H1 (cell line): ENCODE results near the gene CTPS2. TPM values are rescaled to one million over a fixed set of nuclear protein-coding genes. Genes with fewer than 3 reads are reported as not detected.

Experiments used
- CTCF ChIA-PET: fragments of 300-600 bp; sonication (Branson Sonifier 250); formaldehyde crosslinking; loops from one replicate; lab custom pipeline; 2021; ENCODE audit not compliant: partially characterized antibody; lab: Charles Lee
- POLR2A ChIA-PET: fragments of 300-600 bp; sonication (Branson Sonifier 250); formaldehyde crosslinking; loops from one replicate; lab custom pipeline; 2021; ENCODE audit warnings: inconsistent platforms; ENCODE audit not compliant: partially characterized antibody; lab: Charles Lee
- DNase-seq, 2 experiments: peaks; one replicate each; pipeline versions ENCODE4 v3.0.0 to v3.0.0-alpha.2; 2010 to 2022; ENCODE audit warnings: low spot score in 2 of 2, low read depth in 1 of 2, mixed read lengths in 1 of 2
- FAIRE-seq: peaks from 2 replicates; lab custom pipeline; 2011; peaks lifted over from hg19 to GRCh38; lab: Jason Lieb, UNC
- H2AFZ ChIP-seq: 2 replicates; pipeline ENCODE4 v1.8.1; 2012; ENCODE audit warnings: low read length, inconsistent platforms
- H2AK5ac ChIP-seq: 2 replicates; pipeline ENCODE4 v1.6.1; 2013; ENCODE audit warnings: low read depth, low read length
- H2BK120ac ChIP-seq: replicated peaks from 2 replicates; pipeline ENCODE3; 2013; ENCODE audit warnings: low read depth, low read length, inconsistent platforms
- H2BK12ac ChIP-seq: 2 replicates; pipeline ENCODE4 v1.6.1; 2013; ENCODE audit warnings: low read depth, low read length
- H2BK15ac ChIP-seq: 2 replicates; pipeline ENCODE4 v1.6.1; 2013; ENCODE audit warnings: low read length
- H2BK20ac ChIP-seq: 2 replicates; pipeline ENCODE4 v1.6.1; 2013; ENCODE audit warnings: low read length
- H2BK5ac ChIP-seq: 2 replicates; pipeline ENCODE4 v1.6.1; 2013; ENCODE audit warnings: low read depth, low read length
- H3K14ac ChIP-seq: 2 replicates; pipeline ENCODE4 v1.6.1; 2013; ENCODE audit warnings: inconsistent platforms; ENCODE audit not compliant: insufficient read length
- H3K18ac ChIP-seq: 2 replicates; pipeline ENCODE4 v1.6.1; 2013; ENCODE audit warnings: low read length; ENCODE audit errors: extremely low read depth
- H3K23ac ChIP-seq: 2 replicates; pipeline ENCODE4 v1.6.1; 2013; ENCODE audit warnings: inconsistent platforms; ENCODE audit not compliant: insufficient read length
- H3K23me2 ChIP-seq: 2 replicates; pipeline ENCODE4 v1.6.1; 2013; ENCODE audit warnings: low read depth, low read length
- H3K27ac ChIP-seq: 2 replicates; pipeline ENCODE4 v1.6.1; 2011; ENCODE audit warnings: low read depth, low read length, inconsistent platforms
- H3K27me3 ChIP-seq, 4 experiments: replicated peaks in 1 of 4; 1 replicate in 1 of 4; 2 replicates in 3 of 4; pipeline versions ENCODE4 v1.6.1 to v1.8.1; 2011 to 2013; ENCODE audit warnings: low read length in 3 of 4, mild to moderate bottlenecking in 3 of 4, inconsistent platforms in 2 of 4, mixed read lengths in 2 of 4, moderate library complexity in 1 of 4; ENCODE audit not compliant: control insufficient read depth in 3 of 4, insufficient read depth in 3 of 4; ENCODE audit errors: extremely low read depth in 1 of 4
- H3K36me3 ChIP-seq, 4 experiments: 2 replicates each; pipeline versions ENCODE4 v1.6.1 to v1.8.1; 2011 to 2013; ENCODE audit warnings: mild to moderate bottlenecking in 4 of 4, low read length in 3 of 4, moderate library complexity in 2 of 4, control low read depth in 1 of 4, inconsistent platforms in 1 of 4; ENCODE audit not compliant: insufficient read depth in 4 of 4, control insufficient read depth in 2 of 4
- H3K4ac ChIP-seq: replicated peaks from 2 replicates; pipeline ENCODE3; 2013; ENCODE audit warnings: low read length, low read depth, mixed read lengths, inconsistent platforms; ENCODE audit not compliant: insufficient read length
- H3K4me1 ChIP-seq, 4 experiments: replicated peaks in 1 of 4; 1 replicate in 1 of 4; 2 replicates in 3 of 4; pipeline versions ENCODE4 v1.6.1 to v1.8.1; 2011 to 2013; ENCODE audit warnings: low read length in 3 of 4, inconsistent platforms in 2 of 4, mixed read lengths in 1 of 4; ENCODE audit not compliant: insufficient read depth in 4 of 4, control insufficient read depth in 3 of 4
- H3K4me2 ChIP-seq, 2 experiments: 2 replicates each; pipeline versions ENCODE4 v1.6.1 to v1.8.1; 2011 to 2013; ENCODE audit warnings: low read depth in 2 of 2, low read length in 2 of 2, control low read depth in 1 of 2, inconsistent platforms in 1 of 2, mild to moderate bottlenecking in 1 of 2; ENCODE audit not compliant: insufficient read depth in 1 of 2
- H3K4me3 ChIP-seq, 4 experiments: fragments of 200-600, 300-600 bp in 1 of 4; sonication (generic), shearing (Covaris generic), sonication (Bioruptor Twin) in 1 of 4; 2 replicates each; pipeline versions ENCODE4 v1.5.1 to v1.8.1; 2011 to 2016; ENCODE audit warnings: low read length in 4 of 4, low read depth in 3 of 4, control low read depth in 2 of 4, inconsistent platforms in 2 of 4, mild to moderate bottlenecking in 2 of 4, mixed read lengths in 1 of 4, moderate library complexity in 1 of 4; ENCODE audit not compliant: insufficient read depth in 2 of 4; ENCODE audit errors: extremely low read depth in 1 of 4
- H3K56ac ChIP-seq: replicated peaks from 2 replicates; pipeline ENCODE3; 2013; ENCODE audit warnings: low read depth, mild to moderate bottlenecking, mixed read lengths, low read length, inconsistent platforms; ENCODE audit not compliant: insufficient read length
- H3K79me1 ChIP-seq: 2 replicates; pipeline ENCODE4 v1.6.1; 2013; ENCODE audit warnings: low read depth, low read length, control low read depth
- H3K79me2 ChIP-seq, 2 experiments: 2 replicates each; pipeline versions ENCODE4 v1.6.1 to v1.8.1; 2012 to 2013; ENCODE audit warnings: low read length in 2 of 2, mild to moderate bottlenecking in 2 of 2, inconsistent platforms in 1 of 2; ENCODE audit not compliant: insufficient read depth in 2 of 2, control insufficient read depth in 1 of 2
- H3K9ac ChIP-seq, 4 experiments: replicated peaks in 1 of 4; 1 replicate in 1 of 4; 2 replicates in 3 of 4; pipeline versions ENCODE4 v1.6.1 to v1.8.1; 2011 to 2013; ENCODE audit warnings: low read depth in 3 of 4, low read length in 3 of 4, control low read depth in 2 of 4, mild to moderate bottlenecking in 2 of 4, moderate library complexity in 2 of 4, inconsistent platforms in 1 of 4; ENCODE audit errors: extremely low read depth in 1 of 4
- H3K9me3 ChIP-seq, 2 experiments: 2 replicates each; pipeline versions ENCODE4 v1.6.1 to v1.8.1; 2012 to 2013; ENCODE audit warnings: mild to moderate bottlenecking in 2 of 2, moderate library complexity in 2 of 2, control low read depth in 1 of 2, inconsistent platforms in 1 of 2, low read depth in 1 of 2, low read length in 1 of 2, mixed read lengths in 1 of 2; ENCODE audit not compliant: insufficient read depth in 2 of 2
- H4K20me1 ChIP-seq, 2 experiments: replicated peaks in 1 of 2; 2 replicates each; pipeline versions ENCODE3 to v1.8.1; 2011 to 2013; ENCODE audit warnings: inconsistent platforms in 2 of 2, low read length in 2 of 2, mild to moderate bottlenecking in 1 of 2; ENCODE audit not compliant: insufficient read depth in 2 of 2, control insufficient read depth in 1 of 2
- H4K5ac ChIP-seq: 2 replicates; pipeline ENCODE4 v1.6.1; 2013; ENCODE audit warnings: low read length, low read depth, mixed read lengths, inconsistent platforms; ENCODE audit not compliant: insufficient read length
- H4K8ac ChIP-seq: 2 replicates; pipeline ENCODE4 v1.8.0; 2013; ENCODE audit warnings: mild to moderate bottlenecking, moderate library complexity, low read length, inconsistent platforms; ENCODE audit not compliant: insufficient read depth; ENCODE audit errors: extremely low read depth
- H4K91ac ChIP-seq: replicated peaks from 2 replicates; pipeline ENCODE3; 2013; ENCODE audit warnings: low read length, mixed read lengths, inconsistent platforms; ENCODE audit not compliant: insufficient read length
- CTCF ChIP-seq, 3 experiments: IDR thresholded peaks; 1 replicate in 2 of 3; 2 replicates in 1 of 3; pipeline versions ENCODE4 v1.5.1 to v1.6.1; 2011; ENCODE audit warnings: low read length in 3 of 3, mild to moderate bottlenecking in 3 of 3, inconsistent platforms in 2 of 3, low read depth in 1 of 3, moderate library complexity in 1 of 3; ENCODE audit not compliant: insufficient read depth in 1 of 3; ENCODE audit errors: control extremely low read depth in 1 of 3
- E2F6 ChIP-seq: IDR thresholded peaks from 2 replicates; pipeline ENCODE4 v1.6.1; 2012; ENCODE audit warnings: inconsistent platforms
- GTF2F1 ChIP-seq: IDR thresholded peaks from 2 replicates; pipeline ENCODE4 v1.6.1; 2012; ENCODE audit warnings: low read depth, low read length, improper control_type of control experiment, borderline replicate concordance
- MAFK ChIP-seq: IDR thresholded peaks from 2 replicates; pipeline ENCODE4 v1.6.1; 2012; ENCODE audit warnings: low read depth, mild to moderate bottlenecking, improper control_type of control experiment, low read length
- WGBS, 2 experiments: shearing (Covaris generic) in 1 of 2; methylation state at CpG; one replicate each; pipeline versions ENCODE4 v1.1.6 to v1.1.7; 2013 to 2015; ENCODE audit warnings: low lambda C conversion rate in 2 of 2, mixed read lengths in 2 of 2, inconsistent platforms in 1 of 2, low coverage in 1 of 2, missing lambda C conversion rate in 1 of 2; ENCODE audit not compliant: insufficient replicate concordance in 2 of 2, insufficient coverage in 1 of 2, insufficient read length in 1 of 2; ENCODE audit errors: extremely low coverage in 1 of 2, missing lambda C conversion rate in 1 of 2; 5-methylcytosine and 5-hydroxymethylcytosine counted together
- polyA plus RNA-seq, 7 experiments: library from polyadenylated mRNA; depleted of rRNA in 3 of 7; stranded (reverse) in 5 of 7; unstranded in 2 of 7; fragments of >200 nt in 5 of 7; fragments of 200-250 nt in 2 of 7; gene quantifications; 1 replicate in 5 of 7; 2 replicates in 1 of 7; 4 replicates in 1 of 7; pipeline versions ENCODE4 v1.2.1 to v1.2.3, GENCODE V29; 2011 to 2013; ENCODE audit warnings: missing spikeins in 2 of 7, mixed read lengths in 2 of 7
- total RNA-seq: library from RNA; stranded (reverse); fragmentation: NEBNext Ultra II Directional; extraction: Animal tissue kit (Norgen Biotek cat#: 25700); gene quantifications from 2 replicates; pipeline ENCODE4 v1.2.1, GENCODE V29; 2021

The CTPS2 gene
- total and polyA plus RNA-seq, 2 of the 8 experiments (the other 6 are each of a cell fraction or from before 2014, with no cell fraction given) = 17.1 to 34.0 TPM

GRCh38 chrX:16750136-16750535 is 37.7 kb upstream of the CTPS2 start:
- Histone ChIP-seq H3K14ac (no peak overlapping the region), H2BK12ac (no peak overlapping the region), H2AFZ (no peak overlapping the region), H2BK120ac (no peak overlapping the region), H3K4me3 (no peak overlapping the region), H2AK5ac (no peak overlapping the region), H3K9me3 (no peaks in the 10 kb centered on the region), H3K18ac (no peak overlapping the region), H3K36me3 (peaks cover 3 to 27% (median 14%) of the 10 kb centered on the region in 4 experiments; a peak in 6 of 8 replicates), H3K27me3 (no peaks in the 10 kb centered on the region), H3K4me2 (no peak overlapping the region), H4K20me1 (peaks cover 0 to 4% of the 10 kb centered on the region in 2 experiments), H4K5ac (no peak overlapping the region), H2BK5ac (no peak overlapping the region), H2BK15ac (no peak overlapping the region), H3K4me1 (no peaks in the 10 kb centered on the region), H3K79me2 (no peaks in the 10 kb centered on the region), H4K8ac (no peak overlapping the region), H3K79me1 (no peaks in the 10 kb centered on the region), H3K56ac (no peak overlapping the region), H3K4ac (no peak overlapping the region), H3K23me2 (no peaks in the 10 kb centered on the region), H3K23ac (no peak overlapping the region), H3K9ac (no peak overlapping the region), H4K91ac (no peak overlapping the region), H3K27ac (no peak overlapping the region), H2BK20ac (no peak overlapping the region)
- FAIRE-seq = no peak
- 100% methylated on average over 6 of the region's 7 CpGs; no CpG with 5 or more reads in 1 of the 2 experiments for WGBS, 2 experiments
- ChIA-PET POLR2A (no interaction called here), CTCF (interaction anchor here (0.6 kb wide), 1 partner anchor 661 kb away, joined by 4 read pairs; no protein-coding TSS in a partner anchor)
- no peak for DNase-seq
- TF ChIP-seq E2F6 (no peak), MAFK (no peak), GTF2F1 (no peak), CTCF (IDR thresholded peaks at IDR 0.05; ENCODE audit: control extremely low read depth in 1 of 3, insufficient read depth in 1 of 3, low read depth in 1 of 3, low read length in 3 of 3) (no peak)
